SIG-M5 treated with dmso at 0.1 percent for 504 hours (cell line): ENCODE results near the gene SEC22C.

Experiments
- DNase-seq: peaks from one replicate; lab custom pipeline; 2025; ENCODE audit not compliant: unreplicated experiment; lab: John Stamatoyannopoulos, UW

Gene SEC22C

DNA sequence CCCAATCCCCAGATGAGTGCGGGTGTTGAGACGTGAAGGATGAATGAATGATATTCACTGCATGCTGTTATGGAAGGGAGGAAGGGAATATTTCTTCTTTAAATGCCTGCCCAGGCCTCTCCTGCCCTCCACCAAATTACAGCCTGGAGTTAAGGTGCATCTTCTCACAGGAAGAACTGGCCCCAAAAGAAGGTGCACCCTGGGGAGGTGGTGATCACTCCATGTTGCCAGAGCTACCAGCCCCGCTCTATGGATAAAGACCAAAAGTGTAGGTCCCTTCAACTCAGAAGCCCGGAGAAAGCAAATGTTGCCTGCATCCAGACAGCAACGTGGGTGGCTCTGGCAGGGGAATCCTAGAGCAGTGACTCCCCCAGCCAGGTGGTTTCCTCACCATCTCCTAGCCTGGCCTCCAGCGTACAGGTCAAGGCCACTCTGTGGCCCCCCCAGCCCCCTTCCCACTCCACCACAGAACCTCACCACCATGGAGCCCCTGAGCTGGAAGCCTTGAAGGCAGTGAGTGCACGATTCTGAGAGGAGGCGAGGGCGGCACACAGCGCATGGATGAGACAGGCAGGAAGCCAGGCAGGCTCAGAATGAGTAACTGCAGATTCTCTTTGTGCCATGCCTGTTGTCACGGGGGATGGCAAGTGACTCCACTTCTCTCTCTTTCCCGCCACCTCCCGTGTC is 82.8 kb downstream of the SEC22C start:
- DNase-seq: no peak

DNA sequence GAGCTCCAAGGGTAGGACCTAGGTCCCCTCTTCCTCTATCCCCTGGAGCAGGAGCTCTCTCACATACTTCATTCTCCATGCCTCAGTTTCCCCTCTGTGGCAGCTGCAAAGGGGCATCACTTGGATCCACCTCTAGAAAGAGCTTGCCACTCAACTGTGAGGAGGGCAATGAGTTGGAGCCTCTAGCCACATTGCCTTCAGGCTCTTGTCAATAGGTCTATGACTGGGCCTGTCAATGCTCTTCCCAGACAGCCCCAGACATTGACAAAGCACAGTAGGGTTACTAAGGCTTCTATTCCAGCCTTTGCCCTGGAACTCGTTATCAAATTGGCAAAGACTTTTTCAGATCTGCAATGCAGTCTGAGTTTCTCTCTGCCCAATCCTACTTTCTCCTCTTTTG is 83.7 kb downstream of the SEC22C start:
- no peak for DNase-seq
